CD4-positive, alpha-beta T cell (primary cell): Measurements from ENCODE around the gene STRBP. TPM values are rescaled to one million over a fixed set of nuclear protein-coding genes. Genes with fewer than 3 reads are reported as not detected.

ENCODE experiments used
- ATAC-seq: fragments of 200-7000 bp; cut with Tn5 transposase; one replicate; pipeline ENCODE4 v1.10.0; 2022; ENCODE audit warnings: mild to moderate bottlenecking; ENCODE audit not compliant: poor library complexity
- CTCF ChIA-PET: fragments of 350-600 bp; sonication (Branson Sonifier 250); formaldehyde crosslinking; loops from one replicate; lab custom pipeline; 2021; ENCODE audit warnings: antibody characterized with exemption, inconsistent platforms; lab: Charles Lee
- POLR2A ChIA-PET: fragments of 350-600 bp; sonication (Branson Sonifier 250); formaldehyde crosslinking; loops from one replicate; lab custom pipeline; 2021; ENCODE audit warnings: antibody characterized with exemption, inconsistent platforms; lab: Charles Lee
- DNase-seq, 14 experiments: peaks; one replicate each; pipeline ENCODE4 v3.0.0-alpha.2; 2013 to 2020; ENCODE audit warnings: mixed read lengths in 2 of 14
- H3K27ac ChIP-seq, 2 donors: one replicate each; pipeline versions ENCODE4 v1.5.1 to v1.7.0; 2013; ENCODE audit warnings: low read length in 2 of 2, low read depth in 1 of 2, mild to moderate bottlenecking in 1 of 2
- H3K27me3 ChIP-seq, 2 experiments: 1 replicate in 1 of 2; 2 replicates in 1 of 2; pipeline versions ENCODE4 v1.6.1 to v1.7.0; 2013; ENCODE audit warnings: low read length in 2 of 2, control low read depth in 1 of 2, mild to moderate bottlenecking in 1 of 2, moderate library complexity in 1 of 2; ENCODE audit not compliant: insufficient read depth in 2 of 2, control insufficient read depth in 1 of 2
- H3K36me3 ChIP-seq: one replicate; pipeline ENCODE4 v1.6.1; 2013; ENCODE audit warnings: low read length, control low read depth; ENCODE audit not compliant: insufficient read depth
- H3K4me1 ChIP-seq: one replicate; pipeline ENCODE4 v1.6.1; 2013; ENCODE audit warnings: low read length, control low read depth; ENCODE audit not compliant: insufficient read depth
- H3K4me3 ChIP-seq: one replicate; pipeline ENCODE4 v1.5.1; 2013; ENCODE audit warnings: mild to moderate bottlenecking, low read length, moderate library complexity
- H3K9me3 ChIP-seq, 2 experiments: 1 replicate in 1 of 2; 2 replicates in 1 of 2; pipeline versions ENCODE4 v1.6.1 to v1.7.0; 2013; ENCODE audit warnings: low read length in 2 of 2, mild to moderate bottlenecking in 2 of 2, control low read depth in 1 of 2, moderate library complexity in 1 of 2; ENCODE audit not compliant: control insufficient read depth in 1 of 2, insufficient read depth in 1 of 2
- H3K27ac Mint-ChIP-seq: one replicate; pipeline ENCODE4 v1.8.0; 2020; ENCODE audit warnings: mixed read lengths
- H3K27me3 Mint-ChIP-seq: one replicate; pipeline ENCODE4 v1.8.0; 2021; ENCODE audit warnings: mixed read lengths
- H3K36me3 Mint-ChIP-seq: one replicate; pipeline ENCODE4 v1.8.0; 2021; ENCODE audit warnings: low read depth, mixed read lengths
- H3K4me1 Mint-ChIP-seq: one replicate; pipeline ENCODE4 v1.8.0; 2021; ENCODE audit warnings: low read depth, mixed read lengths
- H3K4me3 Mint-ChIP-seq: one replicate; pipeline ENCODE4 v1.8.0; 2020; ENCODE audit warnings: mild to moderate bottlenecking, mixed read lengths
- H3K9me3 Mint-ChIP-seq: one replicate; pipeline ENCODE4 v1.8.0; 2020; ENCODE audit warnings: mixed read lengths
- intact Hi-C, 2 experiments: fragments of 100-400 bp; cut with DNase I in 1 of 2; cut with micrococcal nuclease in 1 of 2; formaldehyde crosslinking; loops; one replicate each; pipeline versions ENCODE4 v1.15.1 to v1.9.0; 2023 to 2025; cut with DNase I, micrococcal nuclease
- total RNA-seq, 174 experiments: library from RNA in 2 of 174; stranded (reverse) in 2 of 174; gene quantifications; one replicate each; pipeline ENCODE4 v1.2.3 and lab custom pipeline; 2021 to 2026
- TF ChIP-seq, protein P1 (sequence below): fragments of 200-600 bp; IDR thresholded peaks from one replicate; pipeline ENCODE4 v1.8.0; 2022; ENCODE audit warnings: antibody characterized with exemption, mild to moderate bottlenecking

STRBP gene
- total RNA-seq, 2 experiments from 2014 or later, result 10.9 to 12.0 TPM

- Mint-ChIP-seq H3K9me3 (no peaks in the 10 kb centered on the region), H3K4me1 (no peaks in the 10 kb centered on the region), H3K36me3 (peaks cover 81% of the 10 kb centered on the region), H3K27ac (no peak overlapping the region), H3K4me3 (no peak overlapping the region), H3K27me3 (no peaks in the 10 kb centered on the region)
- intact Hi-C loops, result loop anchor here (5.0 kb wide), 1 partner anchor 247 kb away; no protein-coding TSS in a partner anchor
- Histone ChIP-seq H3K36me3 (peaks cover 44% of the 10 kb centered on the region), H3K9me3 (no peaks in the 10 kb centered on the region), H3K27me3 (no peaks in the 10 kb centered on the region), H3K4me1 (no peaks in the 10 kb centered on the region), H3K27ac (no peak overlapping the region), H3K4me3 (no peak overlapping the region)
- ATAC-seq, result no peak
- TF ChIP-seq, protein P1, sequence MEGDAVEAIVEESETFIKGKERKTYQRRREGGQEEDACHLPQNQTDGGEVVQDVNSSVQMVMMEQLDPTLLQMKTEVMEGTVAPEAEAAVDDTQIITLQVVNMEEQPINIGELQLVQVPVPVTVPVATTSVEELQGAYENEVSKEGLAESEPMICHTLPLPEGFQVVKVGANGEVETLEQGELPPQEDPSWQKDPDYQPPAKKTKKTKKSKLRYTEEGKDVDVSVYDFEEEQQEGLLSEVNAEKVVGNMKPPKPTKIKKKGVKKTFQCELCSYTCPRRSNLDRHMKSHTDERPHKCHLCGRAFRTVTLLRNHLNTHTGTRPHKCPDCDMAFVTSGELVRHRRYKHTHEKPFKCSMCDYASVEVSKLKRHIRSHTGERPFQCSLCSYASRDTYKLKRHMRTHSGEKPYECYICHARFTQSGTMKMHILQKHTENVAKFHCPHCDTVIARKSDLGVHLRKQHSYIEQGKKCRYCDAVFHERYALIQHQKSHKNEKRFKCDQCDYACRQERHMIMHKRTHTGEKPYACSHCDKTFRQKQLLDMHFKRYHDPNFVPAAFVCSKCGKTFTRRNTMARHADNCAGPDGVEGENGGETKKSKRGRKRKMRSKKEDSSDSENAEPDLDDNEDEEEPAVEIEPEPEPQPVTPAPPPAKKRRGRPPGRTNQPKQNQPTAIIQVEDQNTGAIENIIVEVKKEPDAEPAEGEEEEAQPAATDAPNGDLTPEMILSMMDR, result no peak
- no peak for DNase-seq
- ChIA-PET CTCF (no interaction called here), POLR2A (no interaction called here)
Observed at GRCh38 chr9:123104807-123105206, 163.6 kb downstream of the STRBP start.

- Histone ChIP-seq H3K27me3 (no peaks in the 10 kb centered on the region), H3K27ac (no peak overlapping the region)
- peaks cover 87% of the 10 kb centered on the region for H3K36me3 Mint-ChIP-seq
Observed at GRCh38 chr9:123102375-123103113, 165.8 kb downstream of the STRBP start.

DNA sequence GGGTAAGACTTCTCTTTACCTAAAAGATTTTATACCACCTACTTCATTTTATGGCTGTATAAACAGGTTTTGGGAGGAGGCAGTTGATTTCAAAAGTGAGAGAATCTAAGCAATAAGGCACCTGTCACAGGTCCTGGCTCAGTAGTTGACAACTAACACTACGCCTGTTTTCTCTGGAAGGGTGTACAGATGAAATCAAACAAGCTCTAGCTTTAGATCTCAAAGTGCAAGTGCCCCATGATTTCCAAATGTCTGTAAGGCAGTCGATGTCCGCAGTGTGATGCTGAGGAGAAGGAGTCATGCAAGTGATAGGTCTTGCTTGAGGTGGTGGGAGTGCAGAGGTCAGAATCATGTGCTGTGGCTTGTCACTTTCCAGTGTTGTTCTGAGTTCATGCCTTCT lies 168.8 kb downstream of the STRBP start:
- Histone ChIP-seq H3K4me3 (no peak overlapping the region), H3K27ac (no peak overlapping the region), H3K36me3 (peaks cover 57% of the 10 kb centered on the region), H3K9me3 (no peaks in the 10 kb centered on the region), H3K4me1 (no peaks in the 10 kb centered on the region), H3K27me3 (no peaks in the 10 kb centered on the region)
- DNase-seq (no peak), ATAC-seq (no peak)
- TF ChIP-seq, protein P1, result no peak
- no peaks in the 10 kb centered on the region for H3K9me3 Mint-ChIP-seq
- H3K36me3 Mint-ChIP-seq, result peaks cover 96% of the 10 kb centered on the region
- intact Hi-C loops, result no loop called here
- POLR2A ChIA-PET, result interaction anchor here (0.7 kb wide), 1 partner anchor 13 kb away, joined by 3 read pairs; no protein-coding TSS in a partner anchor
- H3K4me1 Mint-ChIP-seq, result no peaks in the 10 kb centered on the region
- CTCF ChIA-PET, result interaction anchor here (0.8 kb wide), 1 partner anchor 250 kb away, joined by 4 read pairs; no protein-coding TSS in a partner anchor
- H3K27me3 Mint-ChIP-seq, result no peaks in the 10 kb centered on the region
- H3K27ac Mint-ChIP-seq, result no peak overlapping the region
- H3K4me3 Mint-ChIP-seq, result no peak overlapping the region

More at GRCh38 chr9:123102375-123103113, 165.8 kb downstream of the STRBP start:
- Mint-ChIP-seq H3K27ac (peak overlapping the region; percentile 55), H3K4me3 (no peak overlapping the region), H3K27me3 (no peaks in the 10 kb centered on the region), H3K9me3 (no peaks in the 10 kb centered on the region), H3K4me1 (no peaks in the 10 kb centered on the region)
- TF ChIP-seq, protein P1, result no peak
- ChIA-PET CTCF (interaction anchor here (1.9 kb wide), 1 partner anchor 247 kb away, joined by 8 read pairs; no protein-coding TSS in a partner anchor), POLR2A (no interaction called here)
- intact Hi-C loops, result loop anchor here (5.0 kb wide), 1 partner anchor 250 kb away; no protein-coding TSS in a partner anchor
- Histone ChIP-seq H3K4me3 (no peak overlapping the region), H3K36me3 (peaks cover 46% of the 10 kb centered on the region), H3K9me3 (no peaks in the 10 kb centered on the region), H3K4me1 (no peaks in the 10 kb centered on the region)
- ATAC-seq, result no peak
- DNase-seq, result peak in 1 of 14 experiments; percentile 12
